ENCODE results near the gene BCL2.

The BCL2 gene

GRCh38 chr18:63130176-63130575 is 189.4 kb downstream of the BCL2 start:
- no peak for TF ChIP-seq ZFX (IDR thresholded peaks at IDR 0.05)
- no peak for TF ChIP-seq CTCF (conservative IDR thresholded peaks at IDR 0.05)
- no peak overlapping the region for H3K27ac ChIP-seq

GRCh38 chr18:63128237-63128974 is 191.2 kb downstream of the BCL2 start:
- no peak overlapping the region for H3K27ac ChIP-seq
- TF ChIP-seq CTCF (conservative IDR thresholded peaks at IDR 0.05) (no peak), ZFX (IDR thresholded peaks at IDR 0.05) (no peak)

GRCh38 chr18:63126134-63127069 is 193.2 kb downstream of the BCL2 start:
- TF ChIP-seq CTCF (conservative IDR thresholded peaks at IDR 0.05) = no peak
- no peak for TF ChIP-seq ZFX (IDR thresholded peaks at IDR 0.05)
- H3K27ac ChIP-seq = no peak overlapping the region

- no peak overlapping the region for H3K27ac ChIP-seq
- TF ChIP-seq ZFX (IDR thresholded peaks at IDR 0.05) = no peak
Observed at GRCh38 chr18:63120620-63121019, 198.9 kb downstream of the BCL2 start.

GRCh38 chr18:63119647-63120046 is 199.9 kb downstream of the BCL2 start:
- no peak overlapping the region for H3K27ac ChIP-seq
- TF ChIP-seq CTCF (conservative IDR thresholded peaks at IDR 0.05) = peak; percentile 50
- no peak for TF ChIP-seq ZFX (IDR thresholded peaks at IDR 0.05)

- H3K27ac ChIP-seq = no peak overlapping the region
- TF ChIP-seq CTCF (conservative IDR thresholded peaks at IDR 0.05) (no peak), ZFX (IDR thresholded peaks at IDR 0.05) (no peak)
Observed at GRCh38 chr18:63113899-63114565, 205.5 kb downstream of the BCL2 start.

- TF ChIP-seq CTCF (conservative IDR thresholded peaks at IDR 0.05) = no peak
- no peak for TF ChIP-seq ZFX (IDR thresholded peaks at IDR 0.05)
- no peak overlapping the region for H3K27ac ChIP-seq
Observed at GRCh38 chr18:63112706-63113105, 206.9 kb downstream of the BCL2 start.

All from C4-2B (cell line).